Neuronal stem cell (in vitro differentiated cells): ENCODE results near the gene SPPL3.

Experiments
- DNase-seq: peaks from one replicate; pipeline ENCODE4 v3.0.0-alpha.2; 2013; ENCODE audit warnings: low spot score
- H2AFZ ChIP-seq: one replicate; pipeline ENCODE4 v1.6.1; 2013; ENCODE audit warnings: mild to moderate bottlenecking, low read length, inconsistent platforms
- H2AK5ac ChIP-seq: 2 replicates; pipeline ENCODE4 v1.6.1; 2013; ENCODE audit warnings: low read depth, mild to moderate bottlenecking, inconsistent platforms, low read length, moderate library complexity, mixed read lengths
- H2BK120ac ChIP-seq: 2 replicates; pipeline ENCODE4 v1.6.1; 2013; ENCODE audit warnings: low read depth, mild to moderate bottlenecking, inconsistent platforms, low read length, moderate library complexity, mixed read lengths
- H2BK12ac ChIP-seq: one replicate; pipeline ENCODE4 v1.6.1; 2013; ENCODE audit warnings: low read length, inconsistent platforms
- H2BK15ac ChIP-seq: 2 replicates; pipeline ENCODE4 v1.6.1; 2013; ENCODE audit warnings: mild to moderate bottlenecking, low read length, inconsistent platforms, mixed read lengths
- H2BK5ac ChIP-seq: one replicate; pipeline ENCODE4 v1.6.1; 2013; ENCODE audit warnings: inconsistent platforms, mild to moderate bottlenecking, low read length, moderate library complexity
- H3K14ac ChIP-seq: one replicate; pipeline ENCODE4 v1.6.1; 2013; ENCODE audit warnings: low read length, inconsistent platforms
- H3K18ac ChIP-seq: 2 replicates; pipeline ENCODE4 v1.6.1; 2013; ENCODE audit warnings: low read length, inconsistent platforms
- H3K23ac ChIP-seq: 2 replicates; pipeline ENCODE4 v1.6.1; 2013; ENCODE audit warnings: low read depth, mild to moderate bottlenecking, mixed read lengths, low read length, inconsistent platforms; ENCODE audit not compliant: poor library complexity
- H3K27ac ChIP-seq: replicated peaks from 3 replicates; pipeline ENCODE4 v1.5.1; 2013; ENCODE audit warnings: low read length, inconsistent platforms
- H3K27me3 ChIP-seq, 3 experiments: 2 replicates each; pipeline ENCODE4 v1.6.1; 2013; ENCODE audit warnings: low read length in 3 of 3, mild to moderate bottlenecking in 2 of 3, inconsistent platforms in 1 of 3, low read depth in 1 of 3, mixed read lengths in 1 of 3, moderate library complexity in 1 of 3; ENCODE audit not compliant: control insufficient read depth in 3 of 3, insufficient read depth in 3 of 3
- H3K36me3 ChIP-seq, 2 donors: replicated peaks in 1 of 2; 2 replicates each; pipeline ENCODE4 v1.6.1; 2013; ENCODE audit warnings: low read length in 2 of 2; ENCODE audit not compliant: control insufficient read depth in 2 of 2, insufficient read depth in 2 of 2
- H3K4ac ChIP-seq: 2 replicates; pipeline ENCODE4 v1.6.1; 2013; ENCODE audit warnings: inconsistent platforms, mild to moderate bottlenecking, low read length, moderate library complexity
- H3K4me1 ChIP-seq, 2 donors: 1 replicate in 1 of 2; 2 replicates in 1 of 2; pipeline ENCODE4 v1.6.1; 2013; ENCODE audit warnings: low read length in 2 of 2, low read depth in 1 of 2; ENCODE audit not compliant: control insufficient read depth in 2 of 2, insufficient read depth in 1 of 2
- H3K4me2 ChIP-seq: one replicate; pipeline ENCODE4 v1.6.1; 2013; ENCODE audit warnings: mild to moderate bottlenecking, low read length, inconsistent platforms; ENCODE audit not compliant: insufficient read depth, poor library complexity, severe bottlenecking
- H3K4me3 ChIP-seq, 2 donors: 2 replicates each; pipeline ENCODE4 v1.5.1; 2013; ENCODE audit warnings: low read length in 2 of 2, mild to moderate bottlenecking in 2 of 2, inconsistent platforms in 1 of 2, moderate library complexity in 1 of 2
- H3K79me1 ChIP-seq: one replicate; pipeline ENCODE4 v1.6.1; 2013; ENCODE audit warnings: low read depth, mild to moderate bottlenecking, inconsistent platforms, low read length, moderate library complexity
- H3K9ac ChIP-seq: one replicate; pipeline ENCODE4 v1.6.1; 2013; ENCODE audit warnings: mild to moderate bottlenecking, low read depth, low read length, inconsistent platforms; ENCODE audit not compliant: poor library complexity
- H3K9me3 ChIP-seq, 2 donors: replicated peaks in 1 of 2; 2 replicates each; pipeline versions ENCODE3 to v1.6.1; 2013; ENCODE audit warnings: low read length in 2 of 2, mild to moderate bottlenecking in 2 of 2, inconsistent platforms in 1 of 2, low read depth in 1 of 2, mixed read lengths in 1 of 2, moderate library complexity in 1 of 2; ENCODE audit not compliant: control insufficient read depth in 2 of 2, insufficient read depth in 1 of 2
- H4K8ac ChIP-seq: one replicate; pipeline ENCODE4 v1.6.1; 2013; ENCODE audit warnings: low read depth, mild to moderate bottlenecking, inconsistent platforms, low read length, moderate library complexity
- H4K91ac ChIP-seq: one replicate; pipeline ENCODE4 v1.6.1; 2013; ENCODE audit warnings: low read length, low read depth, mild to moderate bottlenecking, inconsistent platforms; ENCODE audit not compliant: poor library complexity
- WGBS, 2 donors: extraction: QIAGEN DNeasy Blood & Tissue Kit; methylation state at CpG; one replicate each; pipeline ENCODE4 v1.1.7; 2013; ENCODE audit warnings: missing lambda C conversion rate in 2 of 2, mixed read lengths in 1 of 2; ENCODE audit not compliant: insufficient read length in 2 of 2, insufficient replicate concordance in 1 of 2; ENCODE audit errors: extremely low coverage in 2 of 2; 5-methylcytosine and 5-hydroxymethylcytosine counted together

Gene SPPL3

DNA sequence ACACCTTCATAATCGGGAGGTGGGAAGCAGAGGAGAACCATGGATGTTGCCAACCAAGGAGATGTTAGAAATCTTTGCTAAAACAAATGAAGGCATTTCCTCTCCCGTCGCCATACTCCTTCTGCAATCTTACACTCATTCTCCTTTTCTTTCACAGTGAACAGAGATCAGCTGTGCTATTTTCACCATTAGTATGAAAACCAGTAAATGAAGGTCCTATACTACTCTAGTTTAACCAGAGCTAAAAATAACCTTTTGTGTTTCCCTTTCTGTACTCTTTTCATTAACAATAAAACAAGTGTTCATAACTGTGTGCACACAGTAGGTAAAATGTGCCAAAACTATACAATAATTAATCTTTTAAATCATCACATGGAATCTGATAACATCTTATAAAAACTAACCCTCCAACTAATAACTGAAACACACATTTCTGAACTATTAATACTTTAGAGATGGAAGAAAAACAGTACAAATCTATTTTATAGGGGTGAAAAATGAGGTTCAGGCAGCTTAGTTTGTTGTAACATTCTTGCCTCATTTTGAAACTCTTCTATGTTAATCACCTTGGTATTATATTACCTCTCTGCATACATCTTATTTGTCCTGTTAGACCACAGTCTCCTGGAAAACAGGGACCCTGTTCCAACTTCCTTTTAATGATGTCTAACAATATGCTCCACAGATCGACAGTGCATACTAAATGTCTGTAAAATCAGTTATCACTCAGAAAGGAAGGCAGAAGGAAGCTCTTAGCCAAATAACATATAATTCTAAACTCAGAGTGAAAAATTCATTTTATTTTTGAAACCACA is 69.5 kb downstream of the SPPL3 start:
- Histone ChIP-seq H4K8ac (no peak overlapping the region), H2BK12ac (no peak overlapping the region), H3K9ac (no peak overlapping the region), H4K91ac (no peak overlapping the region), H2BK120ac (no peak overlapping the region), H3K4me3 (no peak overlapping the region), H3K27ac (no peak overlapping the region), H3K79me1 (no peaks in the 10 kb centered on the region), H3K14ac (no peak overlapping the region), H2BK5ac (no peak overlapping the region), H3K18ac (no peak overlapping the region), H3K36me3 (no peaks in the 10 kb centered on the region), H2BK15ac (no peak overlapping the region), H2AK5ac (no peak overlapping the region), H3K4ac (no peak overlapping the region), H3K4me2 (no peak overlapping the region), H2AFZ (no peak overlapping the region), H3K4me1 (peaks cover 5 to 6% of the 10 kb centered on the region in 2 donors), H3K23ac (no peak overlapping the region), H3K27me3 (no peaks in the 10 kb centered on the region), H3K9me3 (no peaks in the 10 kb centered on the region)
- DNase-seq = no peak
- WGBS, 2 donors = no CpG with 5 or more reads among the region's 4 CpGs

- no CpG with 5 or more reads among the region's 4 CpGs for WGBS, 2 donors
- Histone ChIP-seq H3K79me1 (no peaks in the 10 kb centered on the region), H3K14ac (no peak overlapping the region), H2AK5ac (no peak overlapping the region), H3K9me3 (no peaks in the 10 kb centered on the region), H3K23ac (no peak overlapping the region), H2BK120ac (no peak overlapping the region), H2BK15ac (no peak overlapping the region), H3K4me2 (no peak overlapping the region), H2BK12ac (no peak overlapping the region), H2BK5ac (no peak overlapping the region), H3K27ac (no peak overlapping the region), H3K4me3 (no peak overlapping the region), H3K4ac (no peak overlapping the region), H3K27me3 (no peaks in the 10 kb centered on the region), H2AFZ (no peak overlapping the region), H3K9ac (no peak overlapping the region), H4K8ac (no peak overlapping the region), H3K4me1 (peaks cover 5 to 6% of the 10 kb centered on the region in 2 donors), H4K91ac (no peak overlapping the region), H3K36me3 (no peaks in the 10 kb centered on the region), H3K18ac (no peak overlapping the region)
- DNase-seq = no peak
Observed at GRCh38 chr12:120833849-120834248, 70.3 kb downstream of the SPPL3 start.

DNA sequence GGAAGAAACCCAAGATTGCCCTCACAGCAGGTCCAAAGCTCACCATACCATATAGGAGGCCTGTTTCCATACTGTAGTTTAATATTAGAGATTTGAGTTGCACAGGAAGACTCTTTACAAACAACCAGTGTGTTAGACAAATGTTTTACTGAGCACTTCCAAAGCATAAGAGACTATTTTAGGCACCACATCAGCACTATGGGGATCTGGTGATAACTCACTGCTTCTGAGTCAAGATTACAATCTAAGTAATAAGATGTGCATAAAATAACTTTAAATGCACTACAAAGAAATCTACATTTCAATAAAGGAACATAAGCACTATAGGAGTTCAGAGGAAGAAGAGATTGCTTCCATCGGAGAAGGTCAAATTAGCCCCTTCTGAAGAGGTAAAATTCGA is 71.4 kb downstream of the SPPL3 start:
- H4K91ac ChIP-seq = no peak overlapping the region
- H2AK5ac ChIP-seq = no peak overlapping the region
- H4K8ac ChIP-seq = no peak overlapping the region
- H3K9ac ChIP-seq = no peak overlapping the region
- no peaks in the 10 kb centered on the region for H3K9me3 ChIP-seq
- no peaks in the 10 kb centered on the region for H3K79me1 ChIP-seq
- H3K4me1 ChIP-seq = peaks cover 5 to 6% of the 10 kb centered on the region in 2 donors
- no peaks in the 10 kb centered on the region for H3K27me3 ChIP-seq
- DNase-seq = no peak
- H2BK120ac ChIP-seq = no peak overlapping the region
- no peak overlapping the region for H3K4me2 ChIP-seq
- H3K36me3 ChIP-seq = no peaks in the 10 kb centered on the region
- H2BK12ac ChIP-seq = no peak overlapping the region
- no peak overlapping the region for H2BK5ac ChIP-seq
- no peak overlapping the region for H3K14ac ChIP-seq
- H3K23ac ChIP-seq = no peak overlapping the region
- H3K4ac ChIP-seq = no peak overlapping the region
- no peak overlapping the region for H3K4me3 ChIP-seq
- no peak overlapping the region for H3K18ac ChIP-seq
- H3K27ac ChIP-seq = no peak overlapping the region
- no peak overlapping the region for H2BK15ac ChIP-seq
- no peak overlapping the region for H2AFZ ChIP-seq
- no CpG with 5 or more reads among the region's 2 CpGs for WGBS, 2 donors

DNA sequence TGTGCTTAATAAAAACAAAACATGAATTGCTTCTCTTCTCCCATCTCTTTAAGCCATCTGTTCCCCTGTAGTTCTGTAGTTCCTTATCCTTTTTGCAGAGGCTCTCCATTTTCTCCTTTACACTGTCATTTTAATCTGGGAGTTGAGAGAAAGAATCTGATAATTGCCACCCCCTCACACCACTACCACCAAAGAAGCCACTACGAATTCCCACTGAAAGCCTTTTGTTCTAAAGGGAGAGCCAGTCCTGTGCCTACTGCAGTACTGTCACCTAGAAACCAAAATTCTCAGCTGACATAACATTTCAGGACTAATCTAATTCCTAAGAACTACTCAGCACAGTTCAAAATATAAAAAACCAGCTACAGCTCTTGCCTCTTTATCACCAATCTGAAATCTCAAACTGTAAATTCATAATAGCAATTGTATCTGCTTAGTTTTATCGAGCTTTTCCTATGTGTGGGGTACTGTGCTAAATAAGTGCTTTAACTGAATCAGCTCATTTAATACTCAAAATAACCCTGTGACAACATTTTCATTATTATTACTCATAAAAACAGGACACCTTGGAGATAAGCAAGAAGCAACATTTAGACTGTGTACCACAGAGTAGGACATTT is 72.4 kb downstream of the SPPL3 start:
- Histone ChIP-seq H4K91ac (no peak overlapping the region), H3K36me3 (peaks cover 0 to 2% of the 10 kb centered on the region in 2 donors), H2BK15ac (no peak overlapping the region), H2BK12ac (no peak overlapping the region), H3K79me1 (no peaks in the 10 kb centered on the region), H3K23ac (no peak overlapping the region), H3K27ac (no peak overlapping the region), H3K14ac (no peak overlapping the region), H4K8ac (no peak overlapping the region), H2AFZ (no peak overlapping the region), H2AK5ac (no peak overlapping the region), H3K4ac (no peak overlapping the region), H3K27me3 (no peaks in the 10 kb centered on the region), H3K4me1 (peaks cover 5 to 6% of the 10 kb centered on the region in 2 donors), H3K4me2 (no peak overlapping the region), H2BK5ac (no peak overlapping the region), H3K18ac (no peak overlapping the region), H3K9me3 (no peaks in the 10 kb centered on the region), H3K4me3 (no peak overlapping the region), H3K9ac (no peak overlapping the region), H2BK120ac (no peak overlapping the region)
- no peak for DNase-seq
- no CpG with 5 or more reads among the region's 2 CpGs for WGBS, 2 donors
